Activated CD4-positive, alpha-beta T cell treated with anti-CD3 and anti-CD28 coated beads for 1 hour (primary cell): Measurements from ENCODE around the gene STARD10.

ENCODE experiments used
- DNase-seq: peaks from one replicate; pipeline ENCODE4 v3.0.0-alpha.2; 2020

STARD10 gene

GRCh38 chr11:72742513-72743320 is 51.1 kb downstream of the STARD10 start:
- DNase-seq: no peak

DNA sequence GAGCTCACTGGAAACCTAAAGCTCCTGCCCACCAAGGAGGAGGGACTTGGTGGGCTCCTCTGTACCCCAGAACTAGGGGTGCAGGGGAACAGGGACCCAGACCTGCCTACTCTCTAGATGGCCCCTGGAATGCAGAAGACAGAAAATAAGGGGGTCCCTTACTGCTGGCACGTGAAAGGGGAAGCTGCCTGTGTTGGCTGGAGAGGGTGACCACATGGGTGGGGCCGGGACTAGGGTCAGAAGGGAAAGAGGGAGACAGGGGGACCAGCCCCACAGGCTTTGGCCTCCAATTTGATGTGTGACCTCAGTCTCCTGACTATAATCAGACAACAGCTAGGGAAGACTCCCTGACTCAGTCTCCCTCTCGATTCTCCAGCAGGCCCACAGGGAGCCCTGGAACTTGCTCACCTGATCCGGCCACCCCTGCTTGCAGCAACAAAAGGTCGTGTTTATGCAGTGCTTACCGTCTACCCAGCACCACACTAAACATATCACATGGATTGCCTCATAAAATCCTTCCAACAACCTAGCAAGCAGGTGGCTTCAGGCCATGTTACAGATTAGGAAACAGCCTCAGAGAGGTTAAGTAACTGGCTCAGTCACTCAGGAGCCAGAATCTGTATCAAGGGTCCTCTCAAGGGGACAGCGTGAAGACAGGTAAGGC is 51.9 kb downstream of the STARD10 start:
- DNase-seq: no peak

DNA sequence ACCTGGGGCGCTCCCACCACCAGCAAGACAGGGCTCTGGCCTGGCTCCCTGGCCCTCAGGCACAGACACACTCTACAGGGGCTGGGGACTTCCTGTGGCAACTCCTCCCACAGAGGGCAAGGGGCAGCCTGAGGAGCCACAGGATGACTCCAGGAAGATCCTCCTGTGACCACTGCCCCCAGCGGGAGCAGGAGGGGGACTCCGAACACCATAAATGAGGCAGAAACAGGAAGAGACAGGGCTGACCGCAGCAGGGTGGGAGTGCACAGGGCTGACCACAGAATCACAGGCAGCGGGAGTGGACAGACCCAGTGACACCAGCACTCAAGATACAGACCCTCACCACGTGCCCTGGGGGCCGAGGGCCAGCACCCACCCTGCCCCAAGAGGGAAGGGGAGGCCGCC is 52.4 kb downstream of the STARD10 start:
- DNase-seq: no peak

GRCh38 chr11:72740562-72741428 is 53.1 kb downstream of the STARD10 start:
- no peak for DNase-seq

- no peak for DNase-seq
Observed at GRCh38 chr11:72740060-72740424, 53.8 kb downstream of the STARD10 start.

GRCh38 chr11:72739240-72740059 is 54.4 kb downstream of the STARD10 start:
- DNase-seq: no peak

DNA sequence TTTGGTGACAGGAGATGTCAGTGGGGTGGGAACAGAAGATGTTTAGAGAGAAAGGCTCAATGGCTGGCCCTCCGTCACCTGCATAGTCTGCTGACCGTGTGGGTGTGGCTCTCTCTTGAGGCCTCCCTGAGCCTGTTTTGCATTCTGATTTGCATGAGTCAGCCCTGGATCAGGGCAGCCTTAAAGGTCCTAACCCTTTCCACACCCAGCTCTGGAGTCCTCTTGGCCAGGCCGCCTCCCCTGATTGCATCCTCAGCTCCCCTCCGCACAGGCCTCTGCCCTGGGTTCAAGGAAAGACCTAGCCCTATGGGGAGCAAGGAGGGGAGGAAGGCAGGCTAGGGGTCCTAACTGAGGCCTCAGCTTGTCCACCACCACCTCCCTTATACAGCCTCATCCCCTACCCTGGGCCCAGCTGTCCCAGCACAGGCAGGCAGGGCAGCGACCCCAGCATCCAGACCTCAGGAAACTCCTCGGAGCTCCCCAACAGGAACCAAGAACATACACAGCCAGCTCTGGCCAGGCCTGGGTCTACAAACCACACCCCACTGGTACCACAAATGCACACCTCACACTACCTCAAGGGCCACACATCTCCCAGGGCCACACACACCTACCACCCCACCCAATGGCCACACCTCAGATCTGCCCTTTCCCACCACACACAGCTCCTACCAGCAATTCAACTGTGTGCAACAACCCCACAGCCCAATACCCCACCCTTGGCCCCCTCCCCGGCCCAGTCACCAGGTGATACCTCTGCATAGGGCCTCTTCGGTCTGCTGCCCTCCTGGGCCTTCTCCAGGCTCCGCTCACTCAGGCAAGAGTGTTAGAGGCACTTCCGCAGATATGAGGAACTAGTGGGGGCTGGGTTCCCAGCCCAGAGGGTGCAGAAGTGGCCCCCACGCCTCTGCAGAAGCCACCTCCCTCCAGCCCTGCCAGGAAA is 55.4 kb downstream of the STARD10 start:
- DNase-seq: no peak

DNA sequence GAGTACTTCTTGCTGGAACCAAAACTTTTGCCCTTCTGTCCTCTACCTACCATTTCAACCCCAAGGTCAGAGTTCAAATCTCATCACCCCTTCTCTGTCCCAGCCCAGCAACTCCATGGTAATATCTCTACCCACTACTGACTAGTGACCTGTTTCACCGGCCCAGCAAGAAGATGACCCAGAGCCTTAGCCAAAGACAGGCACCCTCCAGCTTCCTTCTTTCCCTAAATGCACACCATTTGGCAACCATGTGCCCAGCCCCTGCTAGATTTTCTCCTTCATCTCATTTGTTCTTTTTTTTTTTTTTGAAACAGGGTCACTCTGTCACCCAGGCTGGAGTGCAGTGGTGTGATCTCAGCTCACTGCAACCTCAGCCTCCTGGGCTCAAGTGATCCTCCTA is 56.5 kb downstream of the STARD10 start:
- DNase-seq: no peak

- DNase-seq: peak; percentile 41
Observed at GRCh38 chr11:72736452-72737069, 57.3 kb downstream of the STARD10 start.

GRCh38 chr11:72735495-72736027 is 58.3 kb downstream of the STARD10 start:
- no peak for DNase-seq

- no peak for DNase-seq
Observed at GRCh38 chr11:72732329-72732728, 61.5 kb downstream of the STARD10 start.

DNA sequence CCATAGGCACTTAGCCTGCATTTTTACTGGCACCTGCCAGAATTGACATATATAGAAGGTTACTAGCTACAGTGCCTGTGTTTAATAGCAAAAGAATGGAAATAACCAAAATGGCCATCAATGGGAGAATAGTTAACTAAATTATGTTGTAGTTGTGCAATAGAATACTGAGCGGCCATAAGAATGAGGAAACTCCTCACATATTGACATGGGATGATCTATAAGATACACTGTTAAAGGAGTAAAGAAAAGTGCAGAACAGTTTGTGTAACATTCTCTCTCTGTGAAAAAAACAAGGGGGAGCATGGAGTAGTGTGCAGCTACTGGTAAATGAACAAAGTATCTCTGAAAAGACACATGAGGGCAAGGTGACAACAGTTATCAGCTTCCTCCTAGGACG is 63.1 kb downstream of the STARD10 start:
- DNase-seq: no peak

GRCh38 chr11:72730243-72730642 is 63.6 kb downstream of the STARD10 start:
- DNase-seq: no peak

DNA sequence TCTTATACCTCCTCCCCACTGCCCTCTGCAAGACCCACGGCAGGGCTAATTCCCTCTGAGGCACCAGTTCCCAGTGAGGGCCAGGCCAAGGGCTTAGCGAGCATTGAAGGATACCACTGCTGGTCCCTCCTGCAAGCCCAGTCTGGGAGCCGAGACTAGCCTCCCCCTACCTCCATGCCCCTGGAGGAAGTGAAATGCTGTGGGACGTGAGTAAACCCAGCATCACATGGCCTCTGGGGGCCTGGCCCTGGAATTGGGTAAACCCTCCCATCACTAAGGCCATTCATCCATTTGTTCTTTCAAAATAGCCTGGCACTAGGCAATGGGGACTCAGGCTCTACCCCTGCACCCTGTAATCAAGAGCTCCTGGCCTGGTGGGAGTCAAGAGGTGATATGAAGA is 66.3 kb downstream of the STARD10 start:
- no peak for DNase-seq

- no peak for DNase-seq
Observed at GRCh38 chr11:72726266-72727220, 67.3 kb downstream of the STARD10 start.

DNA sequence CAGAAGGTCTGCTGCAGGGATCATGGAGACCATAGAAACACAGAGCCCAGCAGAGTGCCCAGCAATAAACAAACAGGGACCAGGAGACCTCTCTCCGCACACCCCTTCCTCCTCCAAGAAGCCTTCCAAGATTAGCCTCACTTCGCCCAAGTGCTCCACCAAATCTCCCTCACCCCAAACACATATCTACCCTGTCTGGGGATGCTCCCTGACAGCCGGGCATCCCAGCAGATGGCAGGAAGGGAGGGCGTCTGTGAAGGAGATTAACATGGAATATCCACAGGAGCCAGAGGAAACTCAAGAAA is 68.2 kb downstream of the STARD10 start:
- DNase-seq: no peak

DNA sequence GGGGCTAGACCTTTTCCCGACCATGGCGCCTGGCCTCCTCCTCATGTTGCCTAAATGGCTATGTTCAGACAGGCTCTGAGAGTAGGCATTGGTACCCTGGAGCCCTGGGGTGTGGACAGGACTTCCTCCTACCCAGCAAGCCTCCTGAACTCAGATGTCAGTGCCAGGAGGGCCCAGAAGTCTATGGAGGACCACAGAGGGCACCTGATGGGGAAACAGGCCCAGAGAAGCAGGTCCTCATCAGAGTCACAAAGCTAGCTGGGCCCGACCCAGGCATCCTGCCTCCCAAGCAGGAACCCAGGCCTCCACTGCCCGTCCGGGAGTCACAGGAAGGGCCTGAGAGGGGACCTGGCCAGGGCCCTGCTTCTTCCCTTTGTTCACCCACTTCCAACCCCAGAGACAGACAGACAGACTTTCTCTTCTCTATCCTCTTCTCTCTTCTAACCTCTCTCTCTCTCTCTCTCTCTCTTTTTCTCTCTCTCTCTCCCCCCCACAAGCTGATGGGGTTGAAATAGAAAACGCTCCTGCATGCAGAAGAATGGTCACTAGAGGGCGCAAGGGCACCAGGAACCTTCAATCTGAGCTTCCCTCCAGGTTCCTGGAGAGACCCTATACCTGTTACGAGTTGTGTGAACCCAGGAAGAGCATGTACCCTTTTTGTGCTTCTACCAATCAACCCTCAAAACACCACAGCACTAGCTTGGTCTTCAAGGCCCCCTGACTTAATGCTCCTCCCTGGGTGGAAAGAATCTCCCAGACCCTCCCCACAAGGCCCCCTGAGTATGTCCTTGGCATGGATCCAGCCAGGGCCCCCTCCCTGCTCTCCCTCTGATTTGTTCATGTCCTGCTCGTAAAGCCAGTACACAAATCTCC is 68.8 kb downstream of the STARD10 start:
- peak; percentile 60 for DNase-seq

- DNase-seq: no peak
Observed at GRCh38 chr11:72724021-72724551, 69.8 kb downstream of the STARD10 start.
